Islet of Langerhans (tissue), 1 donor: Measurements from ENCODE around the gene CARD19.
"Not testable (repeated sequence)": the region's sequence is repeated elsewhere in the genome, so short reads cannot be mapped to it uniquely, and the experiment has no call there.

ENCODE experiments used
- FAIRE-seq: peaks from one replicate; lab custom pipeline; 2011; peaks lifted over from hg19 to GRCh38; lab: Jason Lieb, UNC

The CARD19 gene

GRCh38 chr9:93134015-93134739, 38.2 kb downstream of the CARD19 start, which contains the start of gene NINJ1:
NINJ1 (minus strand) TSS chr9:93134251; CDS start chr9:93134217, 34 bp downstream.
- no peak for FAIRE-seq

- FAIRE-seq, result no peak
Observed at GRCh38 chr9:93134740-93135444, 38.9 kb downstream of the CARD19 start.

GRCh38 chr9:93136011-93136440, 40.0 kb downstream of the CARD19 start:
- FAIRE-seq, result no peak

GRCh38 chr9:93137362-93137761, 41.3 kb downstream of the CARD19 start:
- no peak for FAIRE-seq

- FAIRE-seq, result no peak
Observed at GRCh38 chr9:93138171-93138764, 42.3 kb downstream of the CARD19 start.

- no peak for FAIRE-seq
Observed at GRCh38 chr9:93139365-93140182, 43.6 kb downstream of the CARD19 start.

GRCh38 chr9:93141771-93142483, 45.9 kb downstream of the CARD19 start:
- no peak for FAIRE-seq

- FAIRE-seq, result no peak
Observed at GRCh38 chr9:93143830-93144530, 48.0 kb downstream of the CARD19 start.

- not testable (repeated sequence) for FAIRE-seq
Observed at GRCh38 chr9:93146696-93147095, 50.7 kb downstream of the CARD19 start.

GRCh38 chr9:93147632-93148031, 51.6 kb downstream of the CARD19 start:
- FAIRE-seq, result no peak

- no peak for FAIRE-seq
Observed at GRCh38 chr9:93148721-93149120, 52.7 kb downstream of the CARD19 start.

- FAIRE-seq, result no peak
Observed at GRCh38 chr9:93149361-93149760, 53.3 kb downstream of the CARD19 start.

- no peak for FAIRE-seq
Observed at GRCh38 chr9:93151097-93151784, 55.2 kb downstream of the CARD19 start.

- no peak for FAIRE-seq
Observed at GRCh38 chr9:93154293-93154903, 58.4 kb downstream of the CARD19 start.

- no peak for FAIRE-seq
Observed at GRCh38 chr9:93155716-93156474, 59.9 kb downstream of the CARD19 start.

- no peak for FAIRE-seq
Observed at GRCh38 chr9:93156475-93157008, 60.5 kb downstream of the CARD19 start.

GRCh38 chr9:93159601-93160471, 63.8 kb downstream of the CARD19 start:
- FAIRE-seq, result peak; percentile 41
